Peyer's patch (tissue), 4 donors: ENCODE data around the gene MKNK2. TPM values are rescaled to one million over a fixed set of nuclear protein-coding genes. Genes with fewer than 3 reads are reported as not detected.
"Not testable (repeated sequence)": the region's sequence is repeated elsewhere in the genome, so short reads cannot be mapped to it uniquely, and the experiment has no call there.

Source experiments
- DNase-seq, 3 donors: peaks; one replicate each; pipeline ENCODE4 v3.0.0-alpha.2; 2017 to 2019
- H3K27ac ChIP-seq, 4 donors: fragments of 200-600 bp; sonication (generic); one replicate each; pipeline ENCODE4 v1.5.1; 2016 to 2019
- H3K27me3 ChIP-seq, 2 donors: fragments of 200-600 bp; sonication (generic); one replicate each; pipeline ENCODE4 v1.5.1; 2019
- H3K36me3 ChIP-seq, 3 donors: fragments of 200-600 bp; sonication (generic); one replicate each; pipeline ENCODE4 v1.5.1; 2016 to 2019
- H3K4me1 ChIP-seq, 4 donors: fragments of 200-600 bp; sonication (generic); one replicate each; pipeline ENCODE4 v1.5.1; 2016 to 2019
- H3K4me3 ChIP-seq, 4 donors: fragments of 200-600 bp; sonication (generic); 1 replicate in 3 of 4; 2 replicates in 1 of 4; pipeline ENCODE4 v1.5.1; 2016 to 2019; ENCODE audit warnings: mild to moderate bottlenecking in 1 of 4
- H3K9me3 ChIP-seq, 4 donors: fragments of 200-600 bp; sonication (generic); one replicate each; pipeline ENCODE4 v1.5.1; 2016 to 2019; ENCODE audit warnings: mild to moderate bottlenecking in 1 of 4
- CTCF ChIP-seq, 6 experiments: fragments of 450-650 bp in 4 of 6; fragments of 200-600 bp in 2 of 6; sonication (generic) in 1 of 6; IDR thresholded peaks; one replicate each; pipeline ENCODE4 v1.5.1; 2017 to 2019; ENCODE audit warnings: antibody characterized with exemption in 6 of 6, mild to moderate bottlenecking in 3 of 6, moderate library complexity in 1 of 6
- POLR2A ChIP-seq, 2 donors: fragments of 450-650 bp; IDR thresholded peaks; one replicate each; pipeline ENCODE4 v1.5.1; 2017; ENCODE audit warnings: antibody characterized with exemption in 2 of 2, mild to moderate bottlenecking in 2 of 2, moderate library complexity in 2 of 2
- total RNA-seq, 4 donors: library from RNA; depleted of rRNA; stranded (reverse); fragments of >200 nt; gene quantifications; one replicate each; pipeline ENCODE4 v1.1.0, GENCODE V29; 2016

The MKNK2 gene
- total RNA-seq, 4 donors from 2014 or later, result 119 to 253 (median 192) TPM

- H3K27me3 ChIP-seq, result no peaks in the 10 kb centered on the region
- no peak for DNase-seq
- peak overlapping the region; percentile 24 to 90 (median 56) for H3K4me3 ChIP-seq
- TF ChIP-seq POLR2A (IDR thresholded peaks at IDR 0.05) (no peak), CTCF (IDR thresholded peaks at IDR 0.05) (no peak)
- peaks cover 0 to 40% (median 13%) of the 10 kb centered on the region in 4 donors for H3K4me1 ChIP-seq
- peak overlapping the region; percentile 33 to 99 (median 87) for H3K27ac ChIP-seq
- H3K9me3 ChIP-seq, result no peaks in the 10 kb centered on the region
- H3K36me3 ChIP-seq, result peaks cover 0 to 37% (median 0%) of the 10 kb centered on the region in 3 donors
These were observed 46.3 kb upstream of the MKNK2 start for GRCh38 chr19:2097203-2097885.

- Histone ChIP-seq H3K27ac (peak within 1 kb of the TSS; percentile 94 to 99 (median 98)), H3K4me1 (peaks cover 0 to 47% (median 15%) of the 10 kb centered on the region in 4 donors), H3K36me3 (peaks cover 0 to 30% (median 0%) of the 10 kb centered on the region in 3 donors), H3K9me3 (no peaks in the 10 kb centered on the region), H3K4me3 (peak within 1 kb of the TSS; percentile 80 to 90 (median 88)), H3K27me3 (no peaks in the 10 kb centered on the region)
- TF ChIP-seq POLR2A (IDR thresholded peaks at IDR 0.05) (peak in 1 of 2 donors; percentile 32), CTCF (IDR thresholded peaks at IDR 0.05) (peak; percentile 26 to 64 (median 52))
- peak; percentile 100 for DNase-seq
These were observed 45.6 kb upstream of the MKNK2 start, which contains the start of gene IZUMO4 for GRCh38 chr19:2096480-2097202. Gene IZUMO4 (plus strand): TSS chr19:2096915. CDS start chr19:2096946, 31 bp downstream.

- peak within 1 kb of the TSS; percentile 94 to 99 (median 98) for H3K27ac ChIP-seq
- H3K9me3 ChIP-seq, result no peaks in the 10 kb centered on the region
- DNase-seq, result peak; percentile 85 to 96 (median 95)
- peaks cover 0 to 53% (median 21%) of the 10 kb centered on the region in 4 donors for H3K4me1 ChIP-seq
- peaks cover 0 to 24% (median 0%) of the 10 kb centered on the region in 3 donors for H3K36me3 ChIP-seq
- TF ChIP-seq CTCF (IDR thresholded peaks at IDR 0.05), result peak; percentile 37 to 75 (median 52)
- TF ChIP-seq POLR2A (IDR thresholded peaks at IDR 0.05), result peak; percentile 79 to 84
- H3K4me3 ChIP-seq, result peak within 1 kb of the TSS; percentile 80 to 90 (median 88)
- no peaks in the 10 kb centered on the region for H3K27me3 ChIP-seq
These were observed 45.0 kb upstream of the MKNK2 start, which contains the start of gene MOB3A for GRCh38 chr19:2096034-2096479. Gene MOB3A (minus strand): TSS chr19:2096326. CDS start chr19:2078560, 17,766 bp downstream.

GRCh38 chr19:2091926-2092525 is 41.0 kb upstream of the MKNK2 start:
- H3K4me3 ChIP-seq, H3K36me3 ChIP-seq, DNase-seq, H3K9me3 ChIP-seq, H3K27me3 ChIP-seq: not testable (repeated sequence)
- peak overlapping the region in 3 of 4 donors; percentile 15 to 99 (median 63) for H3K27ac ChIP-seq
- H3K4me1 ChIP-seq, result peaks cover 0 to 80% (median 44%) of the 10 kb centered on the region in 4 donors

- Histone ChIP-seq H3K27ac (peak overlapping the region; percentile 63 to 99 (median 76)), H3K27me3 (no peaks in the 10 kb centered on the region), H3K4me1 (peaks cover 0 to 78% (median 50%) of the 10 kb centered on the region in 4 donors), H3K4me3 (peak overlapping the region in 1 of 4 donors; percentile 21), H3K9me3 (no peaks in the 10 kb centered on the region), H3K36me3 (peaks cover 0 to 11% (median 0%) of the 10 kb centered on the region in 3 donors)
- no peak for DNase-seq
- TF ChIP-seq POLR2A (IDR thresholded peaks at IDR 0.05) (no peak), CTCF (IDR thresholded peaks at IDR 0.05) (no peak)
These were observed 38.6 kb upstream of the MKNK2 start for GRCh38 chr19:2089727-2090053.
